ENCODE results near the gene LPP. TPM values are rescaled to one million over a fixed set of nuclear protein-coding genes. Genes with fewer than 3 reads are reported as not detected.

Gene LPP
- total and polyA plus RNA-seq, 10 of the 15 experiments (the other 5 are each of a cell fraction or from before 2014, with no cell fraction given): under 0.01 to 0.62 (median 0.03) TPM

- Histone ChIP-seq H4K20me1 (ENCODE audit: control insufficient read depth, insufficient read depth) (no peaks in the 10 kb centered on the region), H3K9ac (ENCODE audit: control insufficient read depth, insufficient read depth, low read length) (no peak overlapping the region), H3K4me3 (no peak overlapping the region), H3K4me2 (ENCODE audit: control insufficient read depth, insufficient read depth) (no peak overlapping the region), H3K4me1 (ENCODE audit: control insufficient read depth, insufficient read depth, low read length) (no peaks in the 10 kb centered on the region), H2AFZ (ENCODE audit: control insufficient read depth, low read depth, low read length) (no peak overlapping the region), H3K36me3 (ENCODE audit: control insufficient read depth in 2 of 2, insufficient read depth in 2 of 2, low read length in 1 of 2) (no peaks in the 10 kb centered on the region), H3K27me3 (replicated peaks in 1 of 2; ENCODE audit: control insufficient read depth in 2 of 2, insufficient read depth in 2 of 2, low read length in 1 of 2) (peaks cover 0 to 3% of the 10 kb centered on the region in 2 experiments; a peak in 2 of 4 replicates), H3K79me2 (ENCODE audit: control insufficient read depth, insufficient read depth, low read length) (no peaks in the 10 kb centered on the region), H3K27ac (ENCODE audit: control insufficient read depth, insufficient read depth) (no peak overlapping the region), H3K9me3 (replicated peaks; ENCODE audit: control insufficient read depth, insufficient read depth, low read length) (no peaks in the 10 kb centered on the region)
- FAIRE-seq (no peak), DNase-seq (ENCODE audit: low read depth, low spot score) (no peak), ATAC-seq (no peak)
- ChIA-PET CTCF (no interaction called here), RAD21 (ENCODE audit: unreplicated experiment) (no interaction called here), SMC1A (ENCODE audit: uncharacterized antibody, unreplicated experiment) (no interaction called here), POLR2A (no interaction called here)
- intact Hi-C loops (cut with micrococcal nuclease; ENCODE audit: unreplicated experiment) (no loop called here), in situ Hi-C loops (cut with MboI) (no loop called here)
- TF ChIP-seq CBX3 (IDR thresholded peaks at IDR 0.05; ENCODE audit: borderline replicate concordance, low read depth) (no peak), FOXM1 (IDR thresholded peaks at IDR 0.05; ENCODE audit: low read depth, low read length) (no peak), RB1 (IDR thresholded peaks at IDR 0.05; ENCODE audit: borderline replicate concordance) (no peak), RCOR1 (conservative IDR thresholded peaks at IDR 0.05; ENCODE audit: low read depth, low read length) (no peak), ZNF274 (IDR thresholded peaks at IDR 0.05; ENCODE audit: insufficient read depth, insufficient read length) (no peak), TAF1 (IDR thresholded peaks at IDR 0.05; ENCODE audit: borderline replicate concordance, low read depth, low read length) (no peak), POU2F2 (IDR thresholded peaks at IDR 0.05; ENCODE audit: borderline replicate concordance, low read depth, low read length) (no peak), SPI1 (IDR thresholded peaks at IDR 0.05; ENCODE audit: borderline replicate concordance, insufficient read depth, low read depth, low read length) (no peak), POLR2AphosphoS2 (IDR thresholded peaks at IDR 0.05; ENCODE audit: low read depth, low read length) (no peak), HSF1 (IDR thresholded peaks at IDR 0.05; ENCODE audit: low read depth, low read length) (no peak), MTA2 (IDR thresholded peaks at IDR 0.05; ENCODE audit: low read depth) (no peak), MYC (IDR thresholded peaks at IDR 0.05; ENCODE audit: insufficient read depth, insufficient read length, insufficient replicate concordance, low read length, severe bottlenecking) (no peak), HDAC6 (IDR thresholded peaks at IDR 0.05; ENCODE audit: unreplicated experiment) (no peak), ESRRA (IDR thresholded peaks at IDR 0.05; ENCODE audit: low read length) (no peak)
- BruUV-seq (replicated peaks): no TSS peak
- 0% methylated on average over 2 of the region's 2 CpGs for WGBS (ENCODE audit: insufficient coverage, insufficient replicate concordance, low lambda C conversion rate, missing lambda C conversion rate)
These were observed 22.9 kb downstream of the LPP start for GRCh38 chr3:188176884-188177283.

Data from GM12878 (cell line).